ENCODE results near the gene AHRR.

The AHRR gene

DNA sequence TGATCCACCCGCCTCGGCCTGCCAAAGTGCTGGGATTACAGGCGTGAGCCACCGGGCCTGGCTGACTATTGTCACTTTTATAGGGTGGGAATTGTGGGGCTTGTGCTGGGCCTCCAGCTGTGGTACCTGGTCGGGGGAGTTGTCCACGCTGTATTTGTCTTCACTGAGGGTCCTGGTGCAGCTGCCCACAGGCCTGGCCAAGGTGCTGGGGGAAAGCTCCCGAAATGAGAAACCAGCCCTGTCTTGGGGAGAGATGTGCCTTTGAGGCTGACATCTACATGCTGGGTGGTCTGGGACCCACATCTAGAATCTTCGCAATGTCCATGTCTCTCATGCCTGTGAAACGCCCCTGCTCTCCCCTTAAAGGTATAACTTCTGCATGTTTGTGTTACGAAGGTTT is 124.1 kb downstream of the AHRR start:
- ATAC-seq, result no peak

DNA sequence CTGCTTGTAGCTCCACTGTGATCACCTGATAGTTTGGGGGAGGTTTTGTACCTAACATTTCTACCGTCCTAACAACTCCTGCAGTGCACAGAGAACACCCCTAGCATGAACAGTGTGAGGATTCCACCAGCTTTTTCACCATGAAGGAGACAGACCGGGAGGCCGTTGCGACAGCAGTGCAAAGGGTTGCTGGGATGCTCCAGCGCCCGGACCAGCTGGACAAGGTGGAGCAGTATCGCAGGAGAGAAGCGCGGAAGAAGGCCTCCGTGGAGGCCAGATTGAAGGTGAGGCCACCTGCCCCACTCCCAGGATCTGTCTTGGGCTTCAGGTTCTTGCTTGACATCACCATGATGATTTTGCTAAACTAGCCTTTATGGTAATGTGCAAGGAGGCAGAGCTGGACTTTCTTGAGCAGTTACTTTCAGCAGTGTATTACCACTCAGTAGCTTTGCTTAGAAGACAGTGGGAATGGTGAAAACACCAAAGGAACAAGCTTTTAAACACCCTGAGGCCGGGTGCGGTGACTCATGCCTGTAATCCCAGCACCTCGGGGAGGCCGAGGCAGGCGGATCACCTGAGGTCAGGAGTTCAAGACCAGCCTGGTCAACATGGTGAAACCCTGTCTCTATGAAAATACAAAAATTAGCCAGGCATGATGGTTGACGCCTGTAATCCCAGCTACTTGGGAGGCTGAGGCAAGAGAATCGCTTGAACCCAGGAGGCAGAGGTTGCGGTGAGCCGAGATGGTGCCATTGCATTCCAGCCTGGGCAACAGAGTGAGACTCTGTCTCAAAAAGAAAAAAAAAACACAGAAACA is 124.8 kb downstream of the AHRR start:
- no peak for ATAC-seq

DNA sequence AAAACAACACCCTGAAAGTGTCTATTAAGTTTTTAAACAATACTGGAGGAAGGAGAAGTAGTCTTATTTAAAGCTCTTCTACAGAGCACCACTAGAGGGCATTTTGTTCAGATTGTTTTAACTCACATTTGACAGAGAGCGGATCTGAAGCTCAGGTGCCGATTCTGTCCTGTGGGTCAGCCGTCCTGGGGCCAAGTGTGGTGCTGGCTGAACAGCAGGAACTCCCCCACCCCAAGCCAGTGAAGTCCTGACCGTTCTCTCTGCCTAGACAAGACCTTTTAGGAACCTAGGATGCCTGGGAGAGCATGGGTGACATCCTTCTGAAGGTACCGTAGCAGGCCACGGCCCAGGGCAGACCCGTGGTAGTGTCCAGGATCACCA is 125.4 kb downstream of the AHRR start:
- ATAC-seq, result peak in 1 of 2 donors; percentile 25

DNA sequence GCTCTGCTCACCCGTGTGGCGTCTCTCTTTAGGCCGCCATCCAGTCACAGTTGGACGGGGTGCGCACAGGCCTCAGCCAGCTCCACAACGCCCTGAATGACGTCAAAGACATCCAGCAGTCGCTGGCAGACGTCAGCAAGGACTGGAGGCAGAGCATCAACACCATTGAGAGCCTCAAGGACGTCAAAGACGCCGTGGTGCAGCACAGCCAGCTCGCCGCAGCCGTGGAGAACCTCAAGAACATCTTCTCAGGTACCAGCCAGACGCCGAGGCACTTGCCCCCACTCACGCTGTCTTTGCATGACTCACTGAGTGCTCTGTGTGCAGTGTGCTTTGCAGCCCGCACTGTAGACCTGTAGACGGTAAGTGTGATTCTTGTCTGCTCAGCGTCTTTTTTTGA is 126.0 kb downstream of the AHRR start:
- no peak for ATAC-seq

DNA sequence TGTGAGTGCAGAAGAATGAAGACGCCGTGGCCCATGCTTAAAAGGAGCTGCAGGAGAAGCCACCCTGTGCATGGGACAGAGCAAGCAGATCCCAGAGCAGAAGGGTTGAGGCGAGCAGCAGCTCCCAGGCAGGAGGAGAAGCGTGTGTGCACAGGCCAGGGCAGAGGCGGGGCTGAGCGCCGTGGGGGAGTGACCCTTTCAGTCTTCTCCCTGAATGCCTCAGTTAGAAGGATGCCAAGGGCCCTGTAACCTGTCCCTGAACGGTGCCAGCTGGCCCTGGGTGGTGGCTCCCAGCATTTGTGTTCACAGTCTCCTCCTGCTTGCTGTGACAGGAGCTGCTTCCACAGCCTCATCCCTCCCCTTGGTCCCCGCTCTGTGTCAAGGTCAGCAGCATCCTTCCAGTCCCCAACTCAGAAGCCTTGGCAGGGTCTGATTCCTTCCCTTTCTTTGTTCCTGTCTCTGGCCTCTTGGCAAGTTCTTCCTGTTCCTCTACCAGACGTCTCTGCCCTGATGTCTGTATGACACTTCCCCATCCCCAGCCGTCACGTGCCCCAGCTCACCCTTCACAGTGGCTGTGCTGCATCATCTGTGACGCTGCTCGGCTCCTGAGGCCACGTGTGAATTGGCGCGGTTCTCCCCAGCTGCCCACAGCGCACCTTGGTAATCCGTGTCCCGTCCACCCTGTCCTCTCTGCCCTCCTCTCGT is 126.7 kb downstream of the AHRR start:
- ATAC-seq, result no peak

DNA sequence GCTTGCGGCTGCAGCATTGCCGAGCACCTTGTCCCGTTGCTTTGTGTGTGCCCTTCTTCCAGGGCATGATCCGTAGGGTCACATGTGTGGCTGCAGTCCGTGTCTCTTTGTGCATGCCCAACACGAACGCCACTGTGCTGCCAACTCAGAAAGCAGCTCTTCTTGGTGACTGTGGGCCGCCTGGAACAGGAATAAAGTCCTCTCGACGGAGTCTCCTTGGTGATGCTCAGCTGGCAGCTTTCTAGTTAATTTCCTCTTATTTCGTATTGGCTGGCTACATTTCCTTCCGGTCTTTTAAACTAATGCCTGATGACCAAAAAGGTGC is 127.2 kb downstream of the AHRR start:
- no peak for ATAC-seq

DNA sequence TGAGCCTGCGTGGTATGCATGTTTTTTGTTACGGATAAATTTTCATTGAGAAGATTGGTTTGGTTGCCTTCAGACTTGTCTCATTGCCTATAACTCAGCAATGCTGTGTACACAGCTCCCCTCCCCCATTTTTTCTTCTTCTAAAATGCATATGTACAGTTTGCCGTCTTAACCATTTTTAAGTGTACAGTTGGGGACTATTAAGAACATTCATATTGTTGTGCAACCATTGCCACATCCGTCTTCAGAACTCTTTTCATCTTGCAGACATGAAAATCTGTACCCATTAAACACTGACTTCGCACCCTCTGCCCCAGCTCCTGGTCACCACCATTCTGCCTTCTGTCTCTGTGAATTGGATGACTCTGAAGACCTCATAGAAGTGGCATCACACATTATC is 127.6 kb downstream of the AHRR start:
- ATAC-seq, result no peak

DNA sequence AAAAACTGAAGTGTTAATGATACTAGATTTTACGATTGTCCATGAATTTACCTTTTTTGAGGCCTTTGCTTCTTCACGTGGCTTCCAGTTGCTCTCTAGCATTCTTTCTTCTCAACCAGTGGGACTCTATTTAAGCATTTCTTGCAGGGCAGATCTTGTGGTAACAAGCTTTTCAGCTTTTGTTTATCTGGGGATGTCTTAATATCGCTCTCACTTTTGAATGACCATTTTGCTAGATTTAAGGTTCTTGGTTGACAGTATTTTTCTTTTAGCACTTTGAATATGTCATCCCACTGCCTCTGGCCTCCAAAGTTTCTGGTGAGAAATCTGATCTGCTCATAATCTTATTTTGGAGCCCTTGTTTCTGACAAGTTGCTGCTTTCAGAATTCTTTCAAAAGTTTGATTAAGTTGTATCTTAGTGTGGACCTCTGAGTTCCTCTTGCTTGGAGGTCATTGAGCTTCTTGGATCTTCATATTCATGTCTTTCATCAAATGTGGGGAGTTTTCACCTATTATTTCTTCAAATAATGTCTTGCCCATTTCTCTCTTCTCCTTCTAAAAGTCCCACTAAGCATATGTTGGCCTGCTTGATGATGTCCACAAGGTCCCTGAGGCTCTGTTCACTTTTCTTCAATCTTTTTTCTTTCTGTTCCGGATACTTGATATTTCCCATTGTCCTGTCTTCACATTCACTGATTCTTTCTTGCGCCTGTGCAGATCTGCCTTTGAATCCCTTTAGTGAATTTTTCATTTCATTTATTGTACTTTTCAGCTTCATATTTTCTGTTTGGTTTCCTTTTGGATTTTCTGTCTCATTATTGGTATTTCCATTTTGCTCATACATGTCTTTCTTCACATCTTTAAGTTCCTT is 130.3 kb downstream of the AHRR start:
- ATAC-seq, result no peak

DNA sequence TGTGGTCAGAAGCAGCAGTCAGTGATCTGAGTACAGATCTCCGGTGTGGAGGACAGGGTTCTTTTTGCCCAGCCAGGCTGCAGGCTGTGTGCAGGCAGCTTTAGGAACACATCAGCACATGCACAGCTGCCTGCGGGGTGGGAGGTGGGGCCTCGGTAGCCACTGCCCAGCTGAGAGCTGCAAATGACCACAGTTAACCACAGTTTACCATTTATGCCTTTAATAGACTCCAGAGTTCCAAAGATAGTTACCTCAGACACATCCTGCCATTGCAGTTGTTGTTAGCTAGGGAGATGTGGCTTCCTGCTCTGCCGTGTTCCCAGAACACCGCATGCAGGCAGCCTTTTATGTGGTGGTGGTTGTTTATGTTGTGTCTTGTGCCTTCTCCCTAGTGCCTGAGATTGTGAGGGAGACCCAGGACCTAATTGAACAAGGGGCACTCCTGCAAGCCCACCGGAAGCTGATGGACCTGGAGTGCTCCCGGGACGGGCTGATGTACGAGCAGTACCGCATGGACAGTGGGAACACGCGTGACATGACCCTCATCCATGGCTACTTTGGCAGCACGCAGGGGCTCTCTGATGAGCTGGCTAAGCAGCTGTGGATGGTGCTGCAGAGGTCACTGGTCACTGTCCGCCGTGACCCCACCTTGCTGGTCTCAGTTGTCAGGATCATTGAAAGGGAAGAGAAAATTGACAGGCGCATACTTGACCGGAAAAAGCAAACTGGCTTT is 131.6 kb downstream of the AHRR start:
- no peak for ATAC-seq

DNA sequence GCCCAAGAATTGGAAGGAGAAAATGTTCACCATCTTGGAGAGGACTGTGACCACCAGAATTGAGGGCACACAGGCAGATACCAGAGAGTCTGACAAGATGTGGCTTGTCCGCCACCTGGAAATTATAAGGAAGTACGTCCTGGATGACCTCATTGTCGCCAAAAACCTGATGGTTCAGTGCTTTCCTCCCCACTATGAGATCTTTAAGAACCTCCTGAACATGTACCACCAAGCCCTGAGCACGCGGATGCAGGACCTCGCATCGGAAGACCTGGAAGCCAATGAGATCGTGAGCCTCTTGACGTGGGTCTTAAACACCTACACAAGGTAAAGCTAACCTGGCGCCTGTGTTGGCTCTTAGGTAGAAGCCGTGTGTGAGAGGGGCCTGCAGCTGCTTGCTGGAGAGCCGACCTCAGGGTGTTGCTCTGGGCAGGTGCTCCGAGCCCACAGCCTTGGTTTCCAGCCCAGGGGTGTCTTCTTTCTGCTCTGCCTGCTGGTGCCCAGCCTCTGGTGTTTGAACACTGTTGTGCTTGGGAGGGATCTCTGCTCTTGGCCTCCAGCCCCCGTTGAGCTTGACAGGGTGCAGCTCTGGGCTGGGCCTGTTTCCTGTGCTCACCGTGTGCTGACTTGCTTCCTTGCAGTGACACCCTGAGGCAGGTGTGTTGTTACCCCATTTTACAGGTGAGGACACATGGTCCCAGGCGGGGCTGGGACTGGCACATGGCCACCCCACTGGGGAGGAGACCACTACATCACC is 132.4 kb downstream of the AHRR start:
- no peak for ATAC-seq

DNA sequence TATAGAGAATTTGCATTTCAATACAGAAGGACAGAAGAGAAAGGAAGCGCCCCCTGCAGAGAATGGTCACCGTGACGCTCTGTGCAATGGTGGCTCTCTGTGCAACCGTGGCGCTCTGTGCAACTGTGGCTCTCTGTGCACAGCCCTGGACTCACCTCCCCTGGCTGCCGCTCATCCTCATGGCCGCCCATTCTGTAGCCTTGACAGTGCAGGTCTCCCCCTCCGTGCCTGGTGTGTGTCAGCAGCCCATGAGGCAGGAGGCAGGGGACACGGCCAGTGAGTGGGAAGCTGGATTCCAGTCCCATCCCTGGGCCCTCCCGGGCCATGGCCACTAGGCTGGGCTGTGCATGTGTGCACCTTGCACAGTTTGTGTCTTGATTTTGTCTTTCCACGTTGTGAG is 133.4 kb downstream of the AHRR start:
- ATAC-seq, result no peak

DNA sequence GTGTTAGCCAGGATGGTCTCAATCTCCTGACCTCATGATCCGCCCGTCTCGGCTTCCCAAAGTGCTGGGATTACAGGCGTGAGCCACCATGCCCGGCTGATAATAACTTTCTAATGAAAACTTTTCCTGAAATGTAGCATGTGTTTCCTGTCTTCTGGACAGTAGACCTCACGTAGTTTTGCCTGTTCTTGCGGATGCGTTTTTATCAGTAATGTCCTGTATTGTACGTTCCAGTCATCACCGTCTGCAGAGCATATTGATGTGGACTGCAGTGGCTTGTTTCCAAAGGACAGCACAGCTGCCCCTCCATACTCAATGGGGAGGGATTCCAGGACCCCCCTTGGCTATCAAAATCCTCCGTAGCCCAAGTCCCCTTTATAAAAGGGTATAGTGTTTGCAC is 134.3 kb downstream of the AHRR start:
- no peak for ATAC-seq

DNA sequence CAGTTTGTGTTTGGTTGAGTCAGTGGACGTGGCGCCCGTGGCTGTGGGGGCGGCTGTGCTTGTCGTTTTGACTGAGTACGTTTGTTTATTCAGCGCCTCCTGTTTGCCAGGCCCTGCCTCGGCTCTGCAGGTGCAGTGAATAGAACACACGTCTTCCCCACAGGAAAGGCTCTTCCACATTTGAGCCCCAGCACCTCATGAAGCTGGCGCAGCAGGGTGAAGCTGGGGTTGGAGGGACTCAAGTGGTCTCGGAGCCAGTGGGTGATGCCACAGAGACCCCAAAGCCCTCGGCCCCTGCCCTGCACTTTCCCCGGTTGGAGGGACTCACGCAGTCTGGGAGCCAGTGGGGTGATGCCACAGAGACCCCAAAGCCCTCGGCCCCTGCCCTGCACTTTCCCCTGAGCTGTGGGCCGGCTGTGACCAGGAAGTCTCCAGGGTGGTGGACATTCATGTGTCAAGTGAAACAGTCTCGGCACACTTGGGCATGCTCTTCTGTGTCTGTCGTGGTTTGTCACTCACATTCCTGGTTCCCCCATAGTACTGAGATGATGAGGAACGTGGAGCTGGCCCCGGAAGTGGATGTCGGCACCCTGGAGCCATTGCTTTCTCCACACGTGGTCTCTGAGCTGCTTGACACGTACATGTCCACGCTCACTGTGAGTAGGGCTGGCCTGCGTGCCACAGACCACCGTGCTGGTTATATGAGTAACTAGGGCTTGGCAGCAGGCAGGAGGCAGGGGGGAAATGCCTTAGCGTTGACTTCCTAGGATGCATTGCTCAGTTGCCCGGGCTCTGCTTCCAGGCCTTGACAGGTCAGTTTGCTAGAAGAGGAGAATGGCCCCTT is 135.1 kb downstream of the AHRR start:
- no peak for ATAC-seq

DNA sequence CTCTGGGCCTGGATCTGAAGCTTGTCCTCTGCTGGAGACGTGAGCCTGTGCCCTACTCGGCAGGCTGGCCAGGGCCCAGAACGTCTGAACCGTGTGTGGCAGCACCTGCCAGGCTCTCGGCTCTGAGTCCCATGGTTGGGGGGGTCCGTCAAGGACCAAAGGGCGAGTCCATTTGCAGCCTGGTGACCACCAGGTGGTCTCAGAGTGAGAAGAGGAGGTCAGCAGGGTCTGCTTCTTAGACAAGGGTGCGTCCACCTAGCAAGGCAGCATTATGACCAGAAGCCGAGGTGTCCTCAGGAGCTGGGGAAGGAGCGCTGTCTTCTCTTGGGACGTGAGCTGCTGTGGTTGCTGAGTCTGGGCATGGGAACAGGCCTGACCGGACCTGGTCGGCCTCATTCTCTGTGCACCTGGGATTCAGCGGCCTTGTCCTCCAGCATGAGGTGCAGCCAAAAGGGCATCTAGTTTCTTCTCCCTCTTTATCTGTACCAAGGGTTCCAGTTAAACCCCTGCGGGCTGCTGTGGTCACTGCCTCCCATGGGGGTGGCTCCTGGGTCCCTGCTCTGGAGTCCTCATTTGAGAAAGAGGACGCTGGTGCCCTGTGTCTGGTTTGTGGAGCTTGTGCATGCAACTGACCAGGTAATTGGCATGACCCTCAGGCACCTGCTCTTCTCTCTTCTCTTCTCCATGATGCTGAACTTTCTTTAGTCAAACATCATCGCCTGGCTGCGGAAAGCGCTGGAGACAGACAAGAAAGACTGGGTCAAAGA is 135.9 kb downstream of the AHRR start:
- ATAC-seq, result no peak

DNA sequence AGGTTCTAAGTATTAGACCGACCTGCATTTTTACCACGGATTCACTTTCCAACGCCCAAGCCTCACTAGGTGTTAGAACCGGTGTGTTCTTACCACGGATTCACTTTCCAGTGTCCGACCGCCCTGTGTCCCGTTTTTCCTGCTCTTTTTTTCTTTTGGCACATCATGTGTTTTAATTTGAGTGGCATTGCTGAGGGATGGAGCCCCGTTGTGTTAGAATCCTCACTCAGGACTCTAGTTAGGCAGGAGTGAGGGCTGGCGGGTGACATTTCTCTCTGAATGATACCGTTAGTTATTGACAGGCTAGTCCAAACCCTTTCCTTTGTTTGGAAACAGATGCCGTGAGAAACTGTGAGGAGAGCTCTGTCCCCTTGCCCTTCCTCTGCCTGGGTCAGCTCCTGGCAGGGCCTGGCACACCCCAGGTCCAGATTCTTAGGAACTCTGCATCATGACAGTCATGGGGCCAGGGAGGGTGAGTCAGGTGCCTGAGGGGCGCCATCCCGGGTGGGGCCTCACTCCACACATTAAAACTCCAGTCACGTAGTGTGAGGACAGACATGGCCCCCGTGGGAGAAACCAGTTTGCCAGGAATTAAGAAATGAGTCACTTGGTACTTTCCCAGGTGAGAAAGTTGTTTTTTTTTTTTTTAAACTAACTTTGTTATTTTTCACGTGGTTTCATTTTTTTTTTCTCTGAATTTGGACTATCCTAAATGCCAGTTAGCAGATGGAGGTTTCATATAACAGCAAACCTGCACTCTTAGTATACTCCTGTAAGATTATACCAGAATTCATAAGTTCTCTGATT is 137.2 kb downstream of the AHRR start:
- ATAC-seq, result peak; percentile 93 to 94

DNA sequence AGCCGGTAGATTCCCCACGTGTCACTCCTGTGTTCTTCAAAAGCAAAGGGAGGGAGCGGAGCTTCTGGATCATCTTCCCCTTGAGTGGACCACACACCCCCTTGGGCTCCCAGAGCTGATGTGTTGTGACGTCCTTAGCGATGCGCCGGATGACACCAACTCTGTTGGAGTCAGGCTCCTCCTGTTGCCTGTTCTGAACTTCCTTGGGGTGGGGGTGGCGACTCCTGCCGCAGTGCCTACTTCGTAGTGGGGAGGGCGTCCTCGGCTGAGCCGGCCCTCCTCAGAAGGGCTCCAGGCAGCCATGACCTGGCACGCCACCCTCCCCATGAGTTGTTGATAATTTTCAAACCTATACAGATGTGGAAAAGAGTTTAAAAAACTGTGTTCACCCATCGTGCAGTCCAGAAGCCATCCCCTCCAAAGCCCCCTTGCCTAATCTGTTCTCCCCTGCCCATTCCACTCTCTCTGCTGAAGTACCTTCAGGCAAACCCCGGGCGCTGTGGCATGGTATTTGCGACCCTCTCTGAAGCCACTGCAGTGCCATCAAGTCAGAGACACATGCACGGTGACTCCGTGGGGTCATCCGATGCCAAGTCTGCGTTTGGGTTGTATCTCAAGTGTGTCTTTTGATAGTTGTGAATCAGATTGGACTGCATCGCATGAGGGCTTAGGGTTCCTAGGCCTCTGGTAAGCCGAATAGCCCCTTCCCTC is 138.2 kb downstream of the AHRR start:
- no peak for ATAC-seq

DNA sequence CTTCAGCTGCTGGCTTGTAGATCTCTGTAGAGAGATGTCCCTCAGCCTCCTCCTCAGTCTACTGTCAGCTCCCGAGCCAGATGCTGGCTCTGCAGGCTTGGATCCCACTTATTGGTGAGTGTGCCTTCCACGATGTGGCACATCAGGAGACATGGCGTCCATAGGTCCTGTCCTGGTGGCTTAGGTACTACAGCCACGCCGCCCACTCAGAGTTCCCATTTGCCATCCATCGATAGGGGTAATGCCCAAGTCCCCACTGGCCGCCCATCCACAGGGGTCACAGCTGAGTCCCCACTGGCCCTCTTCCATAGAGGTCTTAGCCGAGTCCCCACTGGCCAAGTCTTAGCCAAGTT is 138.7 kb downstream of the AHRR start:
- no peak for ATAC-seq

DNA sequence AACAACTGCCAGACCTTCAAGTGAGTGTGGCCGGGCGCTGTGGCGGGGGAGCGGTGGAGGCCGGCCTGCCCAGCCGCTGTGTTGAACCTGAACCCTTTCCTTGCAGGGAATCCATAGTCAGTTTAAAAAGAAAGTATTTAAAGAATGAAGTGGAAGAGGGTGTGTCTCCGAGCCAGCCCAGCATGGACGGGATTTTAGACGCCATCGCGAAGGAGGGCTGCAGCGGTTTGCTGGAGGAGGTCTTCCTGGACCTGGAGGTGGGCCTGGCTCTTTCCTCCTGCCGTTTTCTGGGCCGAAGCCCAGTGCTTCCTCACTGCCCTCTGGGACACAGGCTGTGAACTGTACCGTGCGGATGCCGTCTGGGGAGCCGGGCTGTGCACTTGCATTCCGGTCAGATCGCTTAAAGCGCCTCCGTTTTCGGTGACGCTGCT is 140.6 kb downstream of the AHRR start:
- ATAC-seq, result no peak

DNA sequence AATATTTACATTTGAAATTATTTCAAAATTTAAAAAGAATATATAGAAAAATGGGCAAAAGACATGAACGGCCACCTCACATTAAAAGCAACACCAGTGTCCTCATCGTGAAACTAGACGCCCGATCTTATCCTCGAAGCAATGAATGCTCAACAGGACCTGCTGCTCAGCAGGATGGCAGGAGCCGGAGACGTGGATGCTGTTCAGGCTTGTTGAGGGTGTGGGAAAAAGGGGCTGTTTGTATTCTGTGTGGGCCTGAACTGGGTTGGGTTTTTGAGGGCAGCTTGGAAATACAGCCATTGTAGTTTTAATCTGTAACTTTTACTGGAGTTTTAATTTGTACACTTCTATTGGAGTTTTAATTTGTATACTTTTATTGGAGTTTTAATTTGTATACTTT is 141.8 kb downstream of the AHRR start:
- no peak for ATAC-seq

Data from activated CD4-positive, CD25-positive, alpha-beta regulatory T cell treated with anti-CD3 and anti-CD28 coated beads, Interleukin-2, amount 50 U/mL, for 24 hours (primary cell).